ENCODE results near the gene CCN2. TPM values are rescaled to one million over a fixed set of nuclear protein-coding genes. Genes with fewer than 3 reads are reported as not detected.

The CCN2 gene
- total and polyA plus RNA-seq, 2 experiments from 2014 or later: 147 to 300 TPM

DNA sequence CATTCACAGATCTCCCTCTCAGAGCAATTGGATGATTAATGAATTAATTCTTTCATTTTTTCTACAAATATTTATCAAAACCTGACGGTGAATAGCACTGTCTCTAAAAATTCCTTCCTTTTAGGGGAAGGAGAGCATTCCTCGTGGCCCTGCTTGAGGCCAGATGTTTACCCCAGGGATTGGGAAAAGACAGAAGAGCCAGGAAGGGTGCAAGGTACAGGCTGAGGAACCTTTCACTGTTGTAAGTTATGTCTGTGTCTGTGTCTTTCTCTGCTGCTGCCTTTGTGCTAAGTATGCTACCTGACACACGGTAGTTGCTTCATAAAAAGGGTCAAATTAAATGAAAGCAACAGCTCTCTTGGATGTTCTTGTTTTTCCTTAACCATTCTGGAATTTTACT, 27.4 kb upstream of the CCN2 start:
- Histone ChIP-seq H3K9me2 (replicated peaks; ENCODE audit: insufficient read depth) (no peaks in the 10 kb centered on the region), H3K27me3 (no peaks in the 10 kb centered on the region), H4K20me1 (ENCODE audit: insufficient read depth, poor library complexity, severe bottlenecking) (no peaks in the 10 kb centered on the region), H3K79me2 (no peaks in the 10 kb centered on the region), H3K4me1 (ENCODE audit: insufficient read depth) (peaks cover 26% of the 10 kb centered on the region), H3K27ac (no peak overlapping the region), H3K36me3 (replicated peaks; ENCODE audit: insufficient read depth, low read depth) (no peaks in the 10 kb centered on the region), H3K4me3 (no peak overlapping the region), H2AFZ (no peak overlapping the region), H3K4me2 (no peak overlapping the region), H3K9me3 (ENCODE audit: low read depth) (no peaks in the 10 kb centered on the region)
- 73% methylated on average over 3 of the region's 3 CpGs for WGBS (ENCODE audit: low lambda C conversion rate, missing lambda C conversion rate)
- no peak for DNase-seq (ENCODE audit: low spot score)
- TF ChIP-seq EZH2phosphoT487 (IDR thresholded peaks at IDR 0.05; ENCODE audit: low read depth, severe bottlenecking, unreplicated experiment) (no peak), CTCF (IDR thresholded peaks at IDR 0.05; ENCODE audit: poor library complexity) (no peak), EZH2 (IDR thresholded peaks at IDR 0.05; ENCODE audit: borderline replicate concordance) (no peak)

GRCh38 chr6:131976545-131977061, 25.4 kb upstream of the CCN2 start:
- H3K9me2 ChIP-seq (replicated peaks; ENCODE audit: insufficient read depth): no peaks in the 10 kb centered on the region
- no peaks in the 10 kb centered on the region for H3K79me2 ChIP-seq
- H3K4me3 ChIP-seq: no peak overlapping the region
- H3K9me3 ChIP-seq (ENCODE audit: low read depth): no peaks in the 10 kb centered on the region
- H3K4me1 ChIP-seq (ENCODE audit: insufficient read depth): peaks cover 24% of the 10 kb centered on the region
- no peaks in the 10 kb centered on the region for H4K20me1 ChIP-seq (ENCODE audit: insufficient read depth, poor library complexity, severe bottlenecking)
- no peaks in the 10 kb centered on the region for H3K27me3 ChIP-seq
- no peak overlapping the region for H2AFZ ChIP-seq
- H3K36me3 ChIP-seq (replicated peaks; ENCODE audit: insufficient read depth, low read depth): no peaks in the 10 kb centered on the region
- H3K27ac ChIP-seq: peak overlapping the region; percentile 39
- 63% methylated on average over 6 of the region's 6 CpGs for WGBS (ENCODE audit: low lambda C conversion rate, missing lambda C conversion rate)
- peak overlapping the region; percentile 30 for H3K4me2 ChIP-seq
- TF ChIP-seq EZH2 (IDR thresholded peaks at IDR 0.05; ENCODE audit: borderline replicate concordance): no peak
- no peak for TF ChIP-seq EZH2phosphoT487 (IDR thresholded peaks at IDR 0.05; ENCODE audit: low read depth, severe bottlenecking, unreplicated experiment)
- no peak for TF ChIP-seq CTCF (IDR thresholded peaks at IDR 0.05; ENCODE audit: poor library complexity)
- no peak for DNase-seq (ENCODE audit: low spot score)

DNA sequence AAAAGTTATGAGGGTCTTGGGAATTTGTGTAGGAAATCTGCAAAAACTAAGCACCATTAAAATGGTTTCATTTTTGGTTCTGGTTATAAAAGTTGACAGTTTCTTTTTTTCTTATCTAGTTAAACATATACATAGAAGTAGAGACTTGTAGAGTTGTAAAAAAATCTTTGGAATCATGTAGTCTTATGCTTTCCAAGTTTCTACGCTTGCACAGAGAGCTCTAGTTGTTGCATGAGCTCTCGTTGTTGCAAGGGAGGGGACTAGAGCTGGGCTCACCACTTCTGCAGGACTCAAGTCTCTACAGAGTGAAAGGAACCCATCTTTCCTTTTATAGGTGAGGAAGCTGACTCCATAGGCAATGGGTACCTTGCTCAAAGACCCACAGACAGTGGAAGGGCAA, 21.6 kb upstream of the CCN2 start:
- no peaks in the 10 kb centered on the region for H3K36me3 ChIP-seq (replicated peaks; ENCODE audit: insufficient read depth, low read depth)
- no peak overlapping the region for H3K4me2 ChIP-seq
- H3K4me3 ChIP-seq: no peak overlapping the region
- no peak overlapping the region for H3K27ac ChIP-seq
- no peak overlapping the region for H2AFZ ChIP-seq
- no peaks in the 10 kb centered on the region for H3K9me3 ChIP-seq (ENCODE audit: low read depth)
- no peaks in the 10 kb centered on the region for H3K79me2 ChIP-seq
- H3K4me1 ChIP-seq (ENCODE audit: insufficient read depth): peaks cover 5% of the 10 kb centered on the region
- TF ChIP-seq EZH2phosphoT487 (IDR thresholded peaks at IDR 0.05; ENCODE audit: low read depth, severe bottlenecking, unreplicated experiment) (no peak), EZH2 (IDR thresholded peaks at IDR 0.05; ENCODE audit: borderline replicate concordance) (no peak), CTCF (IDR thresholded peaks at IDR 0.05; ENCODE audit: poor library complexity) (no peak)
- DNase-seq (ENCODE audit: low spot score): no peak
- no peaks in the 10 kb centered on the region for H4K20me1 ChIP-seq (ENCODE audit: insufficient read depth, poor library complexity, severe bottlenecking)
- no peaks in the 10 kb centered on the region for H3K27me3 ChIP-seq
- 79% methylated on average over 2 of the region's 2 CpGs for WGBS (ENCODE audit: low lambda C conversion rate, missing lambda C conversion rate)
- no peaks in the 10 kb centered on the region for H3K9me2 ChIP-seq (replicated peaks; ENCODE audit: insufficient read depth)

Data from hepatocyte (in vitro differentiated cells).